IgD-negative memory B cell (primary cell): ENCODE data around the gene LCN15. TPM values are rescaled to one million over a fixed set of nuclear protein-coding genes. Genes with fewer than 3 reads are reported as not detected.

Experiments
- H3K27ac Mint-ChIP-seq, 3 donors: one replicate each; pipeline ENCODE4 v1.8.0; 2020 to 2022; ENCODE audit warnings: mild to moderate bottlenecking in 3 of 3, mixed read lengths in 3 of 3, moderate library complexity in 1 of 3
- H3K27me3 Mint-ChIP-seq: one replicate; pipeline ENCODE4 v1.8.0; 2021; ENCODE audit warnings: mixed read lengths
- H3K36me3 Mint-ChIP-seq: one replicate; pipeline ENCODE4 v1.8.0; 2020; ENCODE audit warnings: mild to moderate bottlenecking, mixed read lengths
- H3K4me1 Mint-ChIP-seq, 3 donors: one replicate each; pipeline ENCODE4 v1.8.0; 2020 to 2022; ENCODE audit warnings: mixed read lengths in 3 of 3, mild to moderate bottlenecking in 1 of 3
- H3K4me3 Mint-ChIP-seq, 4 donors: one replicate each; pipeline ENCODE4 v1.8.0; 2020 to 2022; ENCODE audit warnings: mild to moderate bottlenecking in 4 of 4, mixed read lengths in 4 of 4, moderate library complexity in 3 of 4
- H3K9me3 Mint-ChIP-seq, 3 donors: one replicate each; pipeline ENCODE4 v1.8.0; 2020 to 2021; ENCODE audit warnings: mixed read lengths in 3 of 3, mild to moderate bottlenecking in 1 of 3
- polyA plus RNA-seq: library from polyadenylated mRNA; unstranded; fragments of 300-500 nt; fragmentation: Illumina TruSeq; gene quantifications from one replicate; pipeline ENCODE4 v1.2.3, GENCODE V29; 2021

LCN15 gene
- polyA plus RNA-seq, 1 donor from 2014 or later = not detected

DNA sequence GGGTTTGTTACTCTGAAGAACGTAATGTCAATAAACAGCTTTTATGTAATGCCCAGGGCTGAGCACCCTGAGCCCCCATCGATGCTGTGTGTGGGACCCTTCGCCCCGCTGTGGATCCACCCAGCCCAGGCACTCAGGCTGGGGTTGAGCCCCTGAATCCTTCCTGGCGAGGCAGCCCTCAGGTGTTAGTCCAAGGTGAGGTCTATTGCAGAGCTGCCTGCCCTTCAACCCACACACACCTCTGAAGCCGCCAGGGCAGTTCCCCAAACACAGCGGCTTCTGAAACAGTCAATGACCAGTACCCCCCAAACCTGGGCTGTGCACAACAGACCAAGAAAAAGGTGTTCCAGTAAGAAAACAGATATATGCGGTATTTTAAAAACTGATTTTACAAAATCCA lies 40.3 kb downstream of the LCN15 start:
- Mint-ChIP-seq H3K9me3 (no peaks in the 10 kb centered on the region), H3K4me1 (peaks cover 11 to 24% (median 17%) of the 10 kb centered on the region in 3 donors), H3K36me3 (peaks cover 3% of the 10 kb centered on the region), H3K27me3 (no peaks in the 10 kb centered on the region), H3K27ac (peak overlapping the region; percentile 17 to 88 (median 83)), H3K4me3 (peak overlapping the region in 1 of 4 donors; percentile 64)

DNA sequence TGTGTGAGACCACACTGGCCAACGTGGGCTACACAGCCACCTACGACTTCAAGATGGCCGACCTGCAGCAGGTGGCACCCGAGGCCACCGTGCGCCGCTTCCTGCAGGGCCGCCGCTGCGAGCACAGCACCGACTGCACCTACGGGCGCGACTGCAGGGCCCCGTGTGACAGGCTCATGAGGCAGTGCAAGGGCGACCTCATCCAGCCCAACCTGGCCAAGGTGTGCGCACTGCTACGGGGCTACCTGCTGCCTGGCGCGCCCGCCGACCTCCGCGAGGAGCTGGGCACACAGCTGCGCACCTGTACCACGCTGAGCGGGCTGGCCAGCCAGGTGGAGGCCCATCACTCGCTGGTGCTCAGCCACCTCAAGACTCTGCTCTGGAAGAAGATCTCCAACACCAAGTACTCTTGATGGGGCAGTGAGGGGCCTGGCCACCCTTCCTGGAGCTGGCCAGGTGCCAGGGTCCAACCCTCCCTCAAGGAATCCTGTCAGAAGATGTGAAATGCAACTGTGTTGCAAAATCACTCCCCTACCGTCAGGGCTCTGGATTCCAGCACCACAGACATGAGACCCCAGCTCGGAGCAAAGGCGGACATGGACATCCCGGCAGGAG lies 40.8 kb downstream of the LCN15 start:
- H3K4me3 Mint-ChIP-seq = peak overlapping the region in 1 of 4 donors; percentile 64
- peaks cover 3% of the 10 kb centered on the region for H3K36me3 Mint-ChIP-seq
- H3K9me3 Mint-ChIP-seq = no peaks in the 10 kb centered on the region
- H3K4me1 Mint-ChIP-seq = peaks cover 13 to 27% (median 17%) of the 10 kb centered on the region in 3 donors
- H3K27ac Mint-ChIP-seq = peak overlapping the region in 1 of 3 donors; percentile 88
- H3K27me3 Mint-ChIP-seq = no peaks in the 10 kb centered on the region

- Mint-ChIP-seq H3K4me1 (peaks cover 14 to 28% (median 17%) of the 10 kb centered on the region in 3 donors), H3K27me3 (no peaks in the 10 kb centered on the region), H3K27ac (peak overlapping the region in 1 of 3 donors; percentile 88), H3K36me3 (peaks cover 3% of the 10 kb centered on the region), H3K9me3 (no peaks in the 10 kb centered on the region), H3K4me3 (no peak overlapping the region)
Observed at GRCh38 chr9:136722969-136723356, 41.4 kb downstream of the LCN15 start.

GRCh38 chr9:136722093-136722968 lies 42.0 kb downstream of the LCN15 start:
- Mint-ChIP-seq H3K36me3 (peaks cover 3% of the 10 kb centered on the region), H3K27ac (no peak overlapping the region), H3K9me3 (no peaks in the 10 kb centered on the region)

DNA sequence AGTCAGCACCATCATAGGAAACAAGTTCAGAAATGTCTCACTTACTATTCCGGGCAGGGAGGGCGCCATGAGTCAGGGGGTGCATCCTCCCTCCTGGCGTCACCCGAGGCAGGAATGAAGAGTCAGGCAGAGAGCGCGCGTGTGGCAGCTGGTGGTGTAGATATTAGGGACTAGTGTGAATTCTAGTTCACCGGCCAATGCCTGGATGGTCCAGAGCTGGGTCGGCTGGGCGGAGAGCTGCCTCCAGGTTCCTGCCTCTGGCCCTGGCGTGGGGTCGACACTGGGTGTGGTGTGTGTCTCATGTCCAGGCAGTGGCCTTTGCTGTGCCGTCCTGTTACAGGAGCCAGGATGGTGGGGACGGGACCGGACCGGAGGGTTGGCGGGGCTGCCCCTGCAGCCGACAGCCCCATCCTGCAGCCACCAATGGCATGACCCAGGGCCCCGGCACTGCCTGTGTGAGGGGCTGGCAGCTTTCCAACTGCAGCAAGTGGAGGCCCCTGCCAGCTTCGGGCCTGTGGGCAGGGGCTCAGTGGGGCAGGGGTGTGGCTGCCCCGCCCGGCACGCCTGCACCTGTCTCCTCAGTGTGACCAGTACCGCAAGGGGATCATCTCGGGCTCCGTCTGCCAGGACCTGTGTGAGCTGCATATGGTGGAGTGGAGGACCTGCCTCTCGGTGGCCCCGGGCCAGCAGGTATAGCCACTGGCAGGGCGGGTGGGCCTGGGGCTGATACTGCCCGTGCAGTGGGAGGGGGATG lies 42.8 kb downstream of the LCN15 start:
- H3K27ac Mint-ChIP-seq = peak overlapping the region; percentile 46 to 63 (median 53)
- no peaks in the 10 kb centered on the region for H3K9me3 Mint-ChIP-seq
- H3K36me3 Mint-ChIP-seq = peaks cover 2% of the 10 kb centered on the region
- peaks cover 7 to 23% (median 7%) of the 10 kb centered on the region in 3 donors for H3K4me1 Mint-ChIP-seq
- H3K27me3 Mint-ChIP-seq = no peaks in the 10 kb centered on the region
- peak overlapping the region in 1 of 4 donors; percentile 54 for H3K4me3 Mint-ChIP-seq

More at GRCh38 chr9:136722093-136722968, 42.0 kb downstream of the LCN15 start:
- Mint-ChIP-seq H3K4me3 (no peak overlapping the region), H3K4me1 (peaks cover 12 to 28% (median 13%) of the 10 kb centered on the region in 3 donors), H3K27me3 (no peaks in the 10 kb centered on the region)

- H3K36me3 Mint-ChIP-seq = no peaks in the 10 kb centered on the region
- peaks cover 1% of the 10 kb centered on the region for H3K27me3 Mint-ChIP-seq
- H3K9me3 Mint-ChIP-seq = no peaks in the 10 kb centered on the region
- H3K4me1 Mint-ChIP-seq = peaks cover 4 to 17% (median 5%) of the 10 kb centered on the region in 3 donors
- H3K27ac Mint-ChIP-seq = peak overlapping the region; percentile 46 to 63 (median 53)
- peak overlapping the region in 1 of 4 donors; percentile 54 for H3K4me3 Mint-ChIP-seq
Observed at GRCh38 chr9:136720898-136721338, 43.4 kb downstream of the LCN15 start.

DNA sequence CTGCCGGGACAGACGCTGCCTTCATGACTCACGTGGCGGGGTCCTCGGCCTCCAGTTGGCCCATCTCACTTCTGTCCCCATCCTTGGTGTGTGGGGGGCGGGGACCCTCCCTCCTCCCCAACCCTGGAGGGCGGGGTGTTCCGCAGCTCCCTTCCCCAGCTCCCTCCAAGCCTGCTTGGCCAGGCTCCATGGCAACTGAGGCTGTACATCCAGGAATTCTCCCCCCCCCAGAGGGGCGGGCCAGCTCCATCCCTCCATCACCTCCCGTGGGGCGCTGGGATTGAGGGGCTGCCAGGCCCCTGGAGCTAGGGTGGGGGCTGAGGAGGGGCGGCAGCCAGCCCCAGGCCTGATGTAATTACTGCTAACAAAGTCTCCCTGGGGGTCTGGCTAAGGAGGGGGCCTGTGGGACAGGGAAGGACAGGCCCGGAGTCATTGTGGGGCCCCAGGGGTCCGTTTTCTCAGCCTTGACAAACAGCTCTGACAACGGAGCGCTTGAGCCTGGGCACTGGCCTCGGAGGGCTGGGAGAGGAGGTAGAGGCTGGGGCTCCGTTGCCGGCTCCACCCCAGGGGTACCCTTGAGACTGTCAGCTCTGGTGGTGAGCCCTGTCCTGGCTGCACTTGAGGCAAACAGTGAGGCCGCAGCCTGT lies 43.9 kb downstream of the LCN15 start:
- Mint-ChIP-seq H3K36me3 (no peaks in the 10 kb centered on the region), H3K27me3 (peaks cover 5% of the 10 kb centered on the region), H3K4me1 (peaks cover 4 to 15% (median 5%) of the 10 kb centered on the region in 3 donors), H3K27ac (no peak overlapping the region), H3K4me3 (peak overlapping the region in 1 of 4 donors; percentile 70), H3K9me3 (no peaks in the 10 kb centered on the region)

DNA sequence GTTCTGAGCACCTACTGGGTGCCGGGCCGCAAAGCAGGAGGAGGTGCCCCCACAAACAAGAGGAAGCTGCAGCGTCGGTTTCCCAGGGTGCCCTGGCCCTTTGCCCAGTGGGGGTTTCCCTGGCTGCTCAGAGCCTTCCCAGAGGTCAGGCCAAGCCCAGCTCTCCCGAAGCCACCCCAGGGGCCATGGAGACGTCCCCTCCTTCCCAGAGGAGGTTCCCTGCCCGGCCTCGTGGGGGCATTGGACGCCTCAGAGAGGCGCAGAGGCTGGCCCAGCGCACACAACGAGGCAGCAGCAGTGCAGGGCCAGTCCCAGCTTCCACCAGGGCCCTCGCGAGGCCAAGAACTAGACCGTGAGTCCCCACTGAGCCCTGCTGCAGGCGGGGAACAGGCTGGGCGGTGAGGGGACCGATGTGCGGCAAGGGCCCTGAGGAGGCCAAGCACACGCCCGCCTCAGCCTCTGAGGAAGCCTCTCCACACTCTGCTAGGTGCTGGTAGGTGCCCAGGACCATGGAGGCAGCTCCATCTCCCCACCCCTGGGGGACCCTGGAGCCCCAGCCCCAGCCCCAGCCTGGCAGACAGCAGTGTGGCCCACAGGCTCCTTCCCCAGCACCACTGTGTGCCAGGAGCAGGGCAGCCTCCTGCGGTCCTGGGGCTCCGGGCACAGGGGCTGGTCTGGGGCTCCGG lies 45.0 kb downstream of the LCN15 start:
- no peak overlapping the region for H3K27ac Mint-ChIP-seq
- H3K4me3 Mint-ChIP-seq = peak overlapping the region in 2 of 4 donors; percentile 9 to 65
- no peaks in the 10 kb centered on the region for H3K36me3 Mint-ChIP-seq
- peaks cover 6% of the 10 kb centered on the region for H3K27me3 Mint-ChIP-seq
- peaks cover 2 to 14% (median 7%) of the 10 kb centered on the region in 3 donors for H3K4me1 Mint-ChIP-seq
- no peaks in the 10 kb centered on the region for H3K9me3 Mint-ChIP-seq

DNA sequence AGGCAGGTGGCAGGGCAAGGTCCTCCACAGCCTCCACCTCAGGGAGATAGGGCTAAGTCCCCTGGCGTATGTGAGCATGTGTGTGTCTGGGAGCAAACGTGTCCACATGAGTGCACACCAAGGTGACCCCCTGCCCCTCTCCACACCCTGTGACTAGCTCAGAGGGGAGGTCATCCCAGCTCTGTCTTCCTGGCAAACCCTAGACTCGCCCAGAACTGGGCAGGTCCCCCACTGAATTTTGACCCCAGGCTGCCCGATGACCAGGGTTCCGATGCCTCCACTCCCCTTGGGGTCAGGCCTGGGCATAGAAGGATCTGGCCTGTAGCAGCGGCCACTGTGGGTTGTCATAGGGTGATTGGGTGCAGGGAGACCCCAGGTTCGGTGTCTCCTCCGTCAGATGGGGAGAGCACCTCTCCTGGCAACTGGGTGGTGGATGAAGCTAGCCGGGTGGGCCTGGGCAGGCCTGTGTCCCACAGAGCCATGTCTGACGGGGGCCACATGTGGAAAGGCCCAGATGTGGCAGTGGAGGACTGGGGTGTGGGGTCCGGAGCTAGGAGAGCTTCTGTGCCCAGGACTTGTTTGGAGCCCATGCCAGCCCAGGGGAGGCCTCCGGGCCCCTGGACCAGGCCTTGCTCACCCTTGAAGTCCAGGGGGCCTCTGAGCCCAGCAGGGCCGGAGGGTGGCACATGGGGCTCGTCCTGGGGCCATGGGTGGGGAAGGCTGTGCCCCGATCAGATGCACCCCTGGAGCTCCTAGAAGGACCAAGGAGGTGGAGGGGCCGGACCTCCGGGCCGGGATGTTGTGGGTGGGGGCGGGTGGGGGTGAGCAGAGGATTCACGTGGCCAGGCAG lies 45.7 kb downstream of the LCN15 start:
- Mint-ChIP-seq H3K27me3 (peaks cover 12% of the 10 kb centered on the region), H3K4me1 (peaks cover 0 to 11% (median 5%) of the 10 kb centered on the region in 3 donors), H3K36me3 (no peaks in the 10 kb centered on the region), H3K9me3 (no peaks in the 10 kb centered on the region), H3K27ac (no peak overlapping the region), H3K4me3 (peak overlapping the region in 1 of 4 donors; percentile 31)

DNA sequence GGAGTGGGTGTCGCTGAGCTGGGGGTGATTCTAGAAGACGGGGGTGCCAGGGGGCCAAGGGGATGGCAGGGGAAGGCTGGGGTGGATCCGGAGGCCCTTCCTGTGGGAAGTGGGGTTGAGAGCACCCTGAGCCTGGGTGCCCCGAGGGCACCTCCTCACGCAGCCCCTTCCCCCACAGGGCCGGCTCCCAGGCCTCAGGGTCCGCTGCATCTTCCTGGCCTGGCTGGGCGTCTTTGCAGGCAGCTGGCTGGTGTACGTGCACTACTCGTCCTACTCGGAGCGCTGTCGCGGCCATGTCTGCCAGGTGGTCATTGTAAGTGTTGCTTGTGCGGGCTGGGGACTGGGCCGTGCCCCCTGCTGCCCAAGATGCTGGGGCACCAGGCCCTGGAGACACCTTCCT lies 46.9 kb downstream of the LCN15 start:
- no peak overlapping the region for H3K4me3 Mint-ChIP-seq
- H3K27ac Mint-ChIP-seq = no peak overlapping the region
- peaks cover 0 to 10% (median 5%) of the 10 kb centered on the region in 3 donors for H3K4me1 Mint-ChIP-seq
- H3K27me3 Mint-ChIP-seq = peaks cover 12% of the 10 kb centered on the region
- no peaks in the 10 kb centered on the region for H3K36me3 Mint-ChIP-seq
- H3K9me3 Mint-ChIP-seq = no peaks in the 10 kb centered on the region

GRCh38 chr9:136714893-136715274 lies 49.4 kb downstream of the LCN15 start:
- H3K9me3 Mint-ChIP-seq = no peaks in the 10 kb centered on the region
- H3K4me3 Mint-ChIP-seq = no peak overlapping the region
- peaks cover 30% of the 10 kb centered on the region for H3K27me3 Mint-ChIP-seq
- peaks cover 0 to 8% (median 7%) of the 10 kb centered on the region in 3 donors for H3K4me1 Mint-ChIP-seq
- no peaks in the 10 kb centered on the region for H3K36me3 Mint-ChIP-seq
- no peak overlapping the region for H3K27ac Mint-ChIP-seq

GRCh38 chr9:136714096-136714892 lies 50.0 kb downstream of the LCN15 start:
- peaks cover 31% of the 10 kb centered on the region for H3K27me3 Mint-ChIP-seq
- H3K36me3 Mint-ChIP-seq = no peaks in the 10 kb centered on the region
- no peak overlapping the region for H3K27ac Mint-ChIP-seq
- peaks cover 0 to 8% (median 6%) of the 10 kb centered on the region in 3 donors for H3K4me1 Mint-ChIP-seq
- peak overlapping the region in 1 of 4 donors; percentile 52 for H3K4me3 Mint-ChIP-seq
- no peaks in the 10 kb centered on the region for H3K9me3 Mint-ChIP-seq
